ENCODE results near the gene CYP4A22. TPM values are rescaled to one million over a fixed set of nuclear protein-coding genes. Genes with fewer than 3 reads are reported as not detected.
"Not testable (repeated sequence)": the region's sequence is repeated elsewhere in the genome, so short reads cannot be mapped to it uniquely, and the experiment has no call there.

The CYP4A22 gene, protein sequence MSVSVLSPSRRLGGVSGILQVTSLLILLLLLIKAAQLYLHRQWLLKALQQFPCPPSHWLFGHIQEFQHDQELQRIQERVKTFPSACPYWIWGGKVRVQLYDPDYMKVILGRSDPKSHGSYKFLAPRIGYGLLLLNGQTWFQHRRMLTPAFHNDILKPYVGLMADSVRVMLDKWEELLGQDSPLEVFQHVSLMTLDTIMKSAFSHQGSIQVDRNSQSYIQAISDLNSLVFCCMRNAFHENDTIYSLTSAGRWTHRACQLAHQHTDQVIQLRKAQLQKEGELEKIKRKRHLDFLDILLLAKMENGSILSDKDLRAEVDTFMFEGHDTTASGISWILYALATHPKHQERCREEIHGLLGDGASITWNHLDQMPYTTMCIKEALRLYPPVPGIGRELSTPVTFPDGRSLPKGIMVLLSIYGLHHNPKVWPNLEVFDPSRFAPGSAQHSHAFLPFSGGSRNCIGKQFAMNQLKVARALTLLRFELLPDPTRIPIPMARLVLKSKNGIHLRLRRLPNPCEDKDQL
- total RNA-seq (not detected), polyA plus RNA-seq (not detected)
- long read RNA-seq, donor 1 = 0 reads
- long read RNA-seq, donor 2 = 0 reads
- long read RNA-seq, donor 3 = 0 reads
- long read RNA-seq, donor 4 = 0 reads
- long read RNA-seq, donor 5 = 0 reads
- long read RNA-seq, donor 6 = 0 reads
- long read RNA-seq, donor 7 = 0 reads
- long read RNA-seq, donor 8 = 0 reads
- long read RNA-seq, donor 9 = 0 reads
- long read RNA-seq, donor 10 = 0 reads

GRCh38 chr1:47137198-47137597 lies at the start of gene CYP4A22:
CYP4A22 (plus strand) TSS chr1:47137441; CDS start chr1:47137486, 45 bp downstream.
- no peaks in the 10 kb centered on the region for H3K36me3 ChIP-seq (replicated peaks in 1 of 2)
- WGBS, 4 donors = 74 to 91% (median 84%) methylated on average over 4 of the region's 4 CpGs
- H3K4me3 ChIP-seq = no peak within 1 kb of the TSS
- no peak within 1 kb of the TSS for H3K27ac ChIP-seq
- no peaks in the 10 kb centered on the region for H3K4me1 ChIP-seq (replicated peaks in 1 of 2)
- no peaks in the 10 kb centered on the region for H3K9me3 ChIP-seq (replicated peaks in 1 of 3)
- no peak for DNase-seq
- TF ChIP-seq POLR2A (IDR thresholded peaks at IDR 0.05) = no peak
- intact Hi-C loops (cut with DNase I) = no loop called here
- H3K27me3 ChIP-seq = no peaks in the 10 kb centered on the region

DNA sequence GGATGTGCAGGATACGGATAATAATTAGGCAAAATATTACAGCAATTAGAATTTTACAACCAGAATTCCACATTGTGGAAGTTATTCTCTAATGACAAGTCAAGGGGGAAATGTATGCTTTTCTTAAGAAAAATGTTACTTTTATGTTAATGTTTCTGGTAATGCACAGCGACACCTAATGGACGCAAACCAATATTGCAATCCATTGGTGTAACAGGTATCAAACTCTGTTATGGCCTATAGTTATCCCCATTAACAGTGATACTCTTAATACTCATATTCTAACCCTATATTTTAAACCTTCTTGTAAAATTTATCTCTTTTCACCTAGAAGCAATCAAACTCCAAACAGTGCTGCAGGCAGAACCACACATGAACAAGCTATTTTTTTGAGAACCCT lies 47.9 kb upstream of the CYP4A22 start:
- H3K9me3 ChIP-seq (replicated peaks in 1 of 3); H3K4me1 ChIP-seq (replicated peaks in 1 of 2); H3K27ac ChIP-seq; H3K4me3 ChIP-seq; intact Hi-C loops (cut with DNase I); H3K36me3 ChIP-seq (replicated peaks in 1 of 2); H3K27me3 ChIP-seq: not testable (repeated sequence)
- TF ChIP-seq, protein P1, sequence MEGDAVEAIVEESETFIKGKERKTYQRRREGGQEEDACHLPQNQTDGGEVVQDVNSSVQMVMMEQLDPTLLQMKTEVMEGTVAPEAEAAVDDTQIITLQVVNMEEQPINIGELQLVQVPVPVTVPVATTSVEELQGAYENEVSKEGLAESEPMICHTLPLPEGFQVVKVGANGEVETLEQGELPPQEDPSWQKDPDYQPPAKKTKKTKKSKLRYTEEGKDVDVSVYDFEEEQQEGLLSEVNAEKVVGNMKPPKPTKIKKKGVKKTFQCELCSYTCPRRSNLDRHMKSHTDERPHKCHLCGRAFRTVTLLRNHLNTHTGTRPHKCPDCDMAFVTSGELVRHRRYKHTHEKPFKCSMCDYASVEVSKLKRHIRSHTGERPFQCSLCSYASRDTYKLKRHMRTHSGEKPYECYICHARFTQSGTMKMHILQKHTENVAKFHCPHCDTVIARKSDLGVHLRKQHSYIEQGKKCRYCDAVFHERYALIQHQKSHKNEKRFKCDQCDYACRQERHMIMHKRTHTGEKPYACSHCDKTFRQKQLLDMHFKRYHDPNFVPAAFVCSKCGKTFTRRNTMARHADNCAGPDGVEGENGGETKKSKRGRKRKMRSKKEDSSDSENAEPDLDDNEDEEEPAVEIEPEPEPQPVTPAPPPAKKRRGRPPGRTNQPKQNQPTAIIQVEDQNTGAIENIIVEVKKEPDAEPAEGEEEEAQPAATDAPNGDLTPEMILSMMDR (IDR thresholded peaks at IDR 0.05) = peak; percentile 40 to 55 (median 46)
- 3 to 6% (median 4%) methylated on average over 3 of the region's 3 CpGs for WGBS, 4 donors
- DNase-seq = peak in 6 of 7 donors; percentile 21 to 61 (median 29)

GRCh38 chr1:47091476-47091875 lies 45.8 kb upstream of the CYP4A22 start:
- H3K27ac ChIP-seq; H3K9me3 ChIP-seq (replicated peaks in 1 of 3); H3K27me3 ChIP-seq; intact Hi-C loops (cut with DNase I); H3K4me1 ChIP-seq (replicated peaks in 1 of 2); H3K36me3 ChIP-seq (replicated peaks in 1 of 2); DNase-seq; H3K4me3 ChIP-seq: not testable (repeated sequence)
- WGBS, 4 donors = 5 to 22% (median 8%) methylated on average over 2 to 3 of the region's 3 CpGs
- TF ChIP-seq, protein P1 (IDR thresholded peaks at IDR 0.05) = peak in 1 of 6 experiments; percentile 34

DNA sequence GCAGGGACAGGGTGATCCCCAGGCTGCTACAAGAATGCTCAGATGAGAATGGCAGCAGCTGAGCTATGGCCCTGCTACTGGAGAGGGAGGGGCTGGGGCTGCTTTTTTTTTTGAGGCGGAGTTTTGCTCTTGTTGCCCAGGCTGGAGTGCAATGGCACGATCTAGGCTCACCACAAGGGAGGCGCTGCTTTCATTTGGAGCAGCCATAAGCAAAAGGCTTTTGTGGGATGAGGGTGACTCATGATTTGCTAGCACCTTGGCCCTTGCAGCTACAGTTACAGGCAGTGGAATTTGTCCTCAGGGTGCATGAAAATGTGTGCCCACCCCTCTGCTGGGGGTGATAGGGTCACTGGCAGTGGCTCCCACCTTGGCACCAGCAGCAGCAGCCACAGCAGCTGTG lies 32.4 kb upstream of the CYP4A22 start:
- no peak for DNase-seq
- no peak for TF ChIP-seq POLR2A (IDR thresholded peaks at IDR 0.05)
- TF ChIP-seq, protein P1 (IDR thresholded peaks at IDR 0.05) = no peak
- Histone ChIP-seq H3K4me1 (replicated peaks in 1 of 2) (no peaks in the 10 kb centered on the region), H3K4me3 (no peak overlapping the region), H3K36me3 (replicated peaks in 1 of 2) (no peaks in the 10 kb centered on the region), H3K9me3 (replicated peaks in 1 of 3) (peaks cover 0 to 10% (median 0%) of the 10 kb centered on the region in 3 donors), H3K27me3 (no peaks in the 10 kb centered on the region), H3K27ac (no peak overlapping the region)
- WGBS, 4 donors = 61 to 92% (median 87%) methylated on average over 3 of the region's 3 CpGs
- intact Hi-C loops (cut with DNase I) = no loop called here

Measured in adrenal gland (tissue), 19 donors.